Measurements from ENCODE around the gene PARP8.

GRCh38 chr5:50646591-50646990 is 19.8 kb upstream of the PARP8 start:
- no peak for TF ChIP-seq POLR2A (IDR thresholded peaks at IDR 0.05; ENCODE audit: low read length)
- TF ChIP-seq GATA1 (IDR thresholded peaks at IDR 0.05; ENCODE audit: low read depth, low read length), result no peak
